ENCODE results near the gene ATP5ME. TPM values are rescaled to one million over a fixed set of nuclear protein-coding genes. Genes with fewer than 3 reads are reported as not detected.

ATP5ME gene
- total and polyA plus RNA-seq, 2 donors (not counting 1 experiment from before 2014, with no cell fraction given), result 257 to 356 TPM

DNA sequence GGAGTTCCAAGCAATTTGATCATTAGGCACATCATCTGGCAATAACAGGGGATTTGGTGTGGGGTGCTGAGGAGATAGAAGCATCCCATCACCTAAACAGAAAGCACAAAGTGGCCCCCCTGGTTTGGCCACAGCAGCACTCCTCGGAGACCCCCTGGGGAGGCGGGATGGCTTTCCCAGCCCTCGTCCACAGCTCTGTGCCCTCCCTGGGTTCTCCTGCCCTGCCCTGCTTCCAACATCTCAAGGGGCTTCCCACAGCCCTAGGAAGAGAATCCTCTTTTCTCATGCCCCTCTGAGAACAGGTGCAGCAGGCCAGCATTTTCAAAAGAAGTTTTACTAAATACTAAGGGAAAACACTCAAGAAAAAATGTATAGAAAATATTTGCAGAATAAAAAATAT, 12.8 kb downstream of the ATP5ME start:
- H3K4me3 ChIP-seq (replicated peaks in 1 of 4; ENCODE audit: control extremely low read depth in 1 of 4, insufficient read depth in 1 of 4, low read depth in 3 of 4, low read length in 4 of 4), result no peak overlapping the region
- no peaks in the 10 kb centered on the region for H3K79me2 ChIP-seq (ENCODE audit: control insufficient read depth, insufficient read depth, low read length)
- no peaks in the 10 kb centered on the region for H3K9me3 ChIP-seq (ENCODE audit: control insufficient read depth, insufficient read depth, low read depth, low read length)
- no peaks in the 10 kb centered on the region for H4K20me1 ChIP-seq (ENCODE audit: control insufficient read depth, extremely low read depth, insufficient read depth, low read length)
- TF ChIP-seq, protein P1, sequence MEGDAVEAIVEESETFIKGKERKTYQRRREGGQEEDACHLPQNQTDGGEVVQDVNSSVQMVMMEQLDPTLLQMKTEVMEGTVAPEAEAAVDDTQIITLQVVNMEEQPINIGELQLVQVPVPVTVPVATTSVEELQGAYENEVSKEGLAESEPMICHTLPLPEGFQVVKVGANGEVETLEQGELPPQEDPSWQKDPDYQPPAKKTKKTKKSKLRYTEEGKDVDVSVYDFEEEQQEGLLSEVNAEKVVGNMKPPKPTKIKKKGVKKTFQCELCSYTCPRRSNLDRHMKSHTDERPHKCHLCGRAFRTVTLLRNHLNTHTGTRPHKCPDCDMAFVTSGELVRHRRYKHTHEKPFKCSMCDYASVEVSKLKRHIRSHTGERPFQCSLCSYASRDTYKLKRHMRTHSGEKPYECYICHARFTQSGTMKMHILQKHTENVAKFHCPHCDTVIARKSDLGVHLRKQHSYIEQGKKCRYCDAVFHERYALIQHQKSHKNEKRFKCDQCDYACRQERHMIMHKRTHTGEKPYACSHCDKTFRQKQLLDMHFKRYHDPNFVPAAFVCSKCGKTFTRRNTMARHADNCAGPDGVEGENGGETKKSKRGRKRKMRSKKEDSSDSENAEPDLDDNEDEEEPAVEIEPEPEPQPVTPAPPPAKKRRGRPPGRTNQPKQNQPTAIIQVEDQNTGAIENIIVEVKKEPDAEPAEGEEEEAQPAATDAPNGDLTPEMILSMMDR (conservative IDR thresholded peaks at IDR 0.05 in 1 of 2, IDR thresholded peaks at IDR 0.05 in 1 of 2; ENCODE audit: low read depth in 1 of 2, low read length in 2 of 2), result no peak
- TF ChIP-seq EZH2 (IDR thresholded peaks at IDR 0.05; ENCODE audit: low read length, missing control alignments), result no peak
- no peaks in the 10 kb centered on the region for H3K4me1 ChIP-seq (ENCODE audit: control insufficient read depth, extremely low read depth, insufficient read depth, low read length)
- DNase-seq (ENCODE audit: low read depth in 2 of 2), result no peak
- no peak overlapping the region for H3K4me2 ChIP-seq (ENCODE audit: extremely low read depth, insufficient read depth, low read length)
- H2AFZ ChIP-seq (ENCODE audit: low read length), result no peak overlapping the region
- no peak overlapping the region for H3K9ac ChIP-seq (ENCODE audit: insufficient read depth, low read length)
- H3K27me3 ChIP-seq (ENCODE audit: control insufficient read depth, insufficient read depth, low read length), result peaks cover 3% of the 10 kb centered on the region
- no peaks in the 10 kb centered on the region for H3K36me3 ChIP-seq (ENCODE audit: control insufficient read depth, insufficient read depth, low read length)
- no peak overlapping the region for H3K27ac ChIP-seq (ENCODE audit: insufficient read depth, low read length)

DNA sequence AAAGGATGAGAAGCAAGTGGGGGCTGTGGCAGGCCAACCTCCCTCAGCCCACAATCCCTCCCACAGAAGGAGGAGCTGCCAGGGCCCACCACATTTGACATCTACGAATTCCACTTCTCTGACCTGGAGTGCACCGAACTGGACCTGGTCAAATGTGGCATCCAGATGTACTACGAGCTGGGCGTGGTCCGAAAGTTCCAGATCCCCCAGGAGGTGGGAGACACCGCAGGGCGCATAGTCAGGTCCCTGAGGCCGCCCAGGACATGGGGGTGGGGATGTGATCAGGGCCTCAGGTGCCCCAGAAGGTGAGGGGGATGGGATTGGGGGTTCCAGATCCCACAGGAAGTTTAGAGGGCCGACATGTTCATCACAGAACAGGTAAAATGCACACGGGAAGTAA, 13.7 kb downstream of the ATP5ME start:
- TF ChIP-seq, protein P1 (conservative IDR thresholded peaks at IDR 0.05 in 1 of 2, IDR thresholded peaks at IDR 0.05 in 1 of 2; ENCODE audit: low read depth in 1 of 2, low read length in 2 of 2), result no peak
- no peak for TF ChIP-seq EZH2 (IDR thresholded peaks at IDR 0.05; ENCODE audit: low read length, missing control alignments)
- Histone ChIP-seq H3K36me3 (ENCODE audit: control insufficient read depth, insufficient read depth, low read length) (no peaks in the 10 kb centered on the region), H3K9ac (ENCODE audit: insufficient read depth, low read length) (no peak overlapping the region), H3K27ac (ENCODE audit: insufficient read depth, low read length) (no peak overlapping the region), H3K4me2 (ENCODE audit: extremely low read depth, insufficient read depth, low read length) (no peak overlapping the region), H3K27me3 (ENCODE audit: control insufficient read depth, insufficient read depth, low read length) (peaks cover 3% of the 10 kb centered on the region), H3K79me2 (ENCODE audit: control insufficient read depth, insufficient read depth, low read length) (no peaks in the 10 kb centered on the region), H3K9me3 (ENCODE audit: control insufficient read depth, insufficient read depth, low read depth, low read length) (no peaks in the 10 kb centered on the region), H4K20me1 (ENCODE audit: control insufficient read depth, extremely low read depth, insufficient read depth, low read length) (no peaks in the 10 kb centered on the region), H2AFZ (ENCODE audit: low read length) (no peak overlapping the region), H3K4me1 (ENCODE audit: control insufficient read depth, extremely low read depth, insufficient read depth, low read length) (no peaks in the 10 kb centered on the region), H3K4me3 (replicated peaks in 1 of 4; ENCODE audit: control extremely low read depth in 1 of 4, insufficient read depth in 1 of 4, low read depth in 3 of 4, low read length in 4 of 4) (no peak overlapping the region)
- no peak for DNase-seq (ENCODE audit: low read depth in 2 of 2)

DNA sequence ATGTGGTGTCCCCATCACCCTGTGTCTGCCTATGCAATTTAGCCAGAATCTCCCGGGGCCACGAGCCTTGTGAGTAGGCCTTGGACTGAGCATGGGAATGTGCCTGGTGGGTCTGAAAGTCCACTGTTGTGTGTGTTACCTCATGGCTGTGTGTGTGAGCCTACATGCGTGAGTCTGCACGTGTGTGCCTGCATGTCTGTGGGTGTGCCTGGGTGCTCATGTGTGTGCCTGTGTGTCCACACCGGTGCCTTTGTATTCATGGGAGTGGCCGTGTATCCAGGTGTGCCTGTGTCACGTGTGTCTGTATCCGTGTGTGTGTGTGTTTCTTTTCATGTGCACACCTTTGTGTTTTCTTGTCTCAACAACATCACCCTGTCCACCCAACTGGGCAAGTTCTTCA, 14.2 kb downstream of the ATP5ME start:
- Histone ChIP-seq H3K27ac (ENCODE audit: insufficient read depth, low read length) (no peak overlapping the region), H3K4me2 (ENCODE audit: extremely low read depth, insufficient read depth, low read length) (no peak overlapping the region), H3K4me1 (ENCODE audit: control insufficient read depth, extremely low read depth, insufficient read depth, low read length) (no peaks in the 10 kb centered on the region), H4K20me1 (ENCODE audit: control insufficient read depth, extremely low read depth, insufficient read depth, low read length) (no peaks in the 10 kb centered on the region), H3K9ac (ENCODE audit: insufficient read depth, low read length) (no peak overlapping the region), H3K36me3 (ENCODE audit: control insufficient read depth, insufficient read depth, low read length) (no peaks in the 10 kb centered on the region), H2AFZ (ENCODE audit: low read length) (no peak overlapping the region), H3K9me3 (ENCODE audit: control insufficient read depth, insufficient read depth, low read depth, low read length) (no peaks in the 10 kb centered on the region), H3K79me2 (ENCODE audit: control insufficient read depth, insufficient read depth, low read length) (no peaks in the 10 kb centered on the region), H3K4me3 (replicated peaks in 1 of 4; ENCODE audit: control extremely low read depth in 1 of 4, insufficient read depth in 1 of 4, low read depth in 3 of 4, low read length in 4 of 4) (no peak overlapping the region), H3K27me3 (ENCODE audit: control insufficient read depth, insufficient read depth, low read length) (peaks cover 3% of the 10 kb centered on the region)
- DNase-seq (ENCODE audit: low read depth in 2 of 2), result no peak
- TF ChIP-seq, protein P1 (conservative IDR thresholded peaks at IDR 0.05 in 1 of 2, IDR thresholded peaks at IDR 0.05 in 1 of 2; ENCODE audit: low read depth in 1 of 2, low read length in 2 of 2), result no peak
- no peak for TF ChIP-seq EZH2 (IDR thresholded peaks at IDR 0.05; ENCODE audit: low read length, missing control alignments)

All from fibroblast of lung (primary cell).